NCI-H2171 (cell line): Measurements from ENCODE around the gene ENPP1.

ENCODE experiments used
- DNase-seq: peaks from one replicate; lab custom pipeline; 2025; lab: John Stamatoyannopoulos, UW

Gene ENPP1

GRCh38 chr6:131807644-131808459 is at the start of gene ENPP1:
TSS of gene ENPP1 (plus strand) at chr6:131808020. CDS start at chr6:131808036, 16 bp downstream.
- DNase-seq: no peak

GRCh38 chr6:131758920-131759319 is 48.9 kb upstream of the ENPP1 start:
- no peak for DNase-seq

- DNase-seq: no peak
Observed at GRCh38 chr6:131761060-131761761, 46.6 kb upstream of the ENPP1 start.

- DNase-seq: no peak
Observed at GRCh38 chr6:131761762-131762067, 46.1 kb upstream of the ENPP1 start.

GRCh38 chr6:131762984-131763383 is 44.8 kb upstream of the ENPP1 start:
- no peak for DNase-seq

GRCh38 chr6:131763749-131764148 is 44.1 kb upstream of the ENPP1 start:
- DNase-seq: no peak

- no peak for DNase-seq
Observed at GRCh38 chr6:131764350-131764749, 43.5 kb upstream of the ENPP1 start.

- no peak for DNase-seq
Observed at GRCh38 chr6:131765081-131765803, 42.6 kb upstream of the ENPP1 start.

- DNase-seq: no peak
Observed at GRCh38 chr6:131765804-131766135, 42.0 kb upstream of the ENPP1 start.

GRCh38 chr6:131766631-131767030 is 41.2 kb upstream of the ENPP1 start:
- DNase-seq: no peak

GRCh38 chr6:131768964-131769363 is 38.9 kb upstream of the ENPP1 start:
- DNase-seq: no peak

- DNase-seq: no peak
Observed at GRCh38 chr6:131769385-131770141, 38.3 kb upstream of the ENPP1 start.

GRCh38 chr6:131770776-131771175 is 37.0 kb upstream of the ENPP1 start:
- DNase-seq: no peak

- no peak for DNase-seq
Observed at GRCh38 chr6:131773284-131773950, 34.4 kb upstream of the ENPP1 start.

- no peak for DNase-seq
Observed at GRCh38 chr6:131775886-131776285, 31.9 kb upstream of the ENPP1 start.

- DNase-seq: no peak
Observed at GRCh38 chr6:131776985-131777384, 30.8 kb upstream of the ENPP1 start.

- DNase-seq: no peak
Observed at GRCh38 chr6:131778169-131778568, 29.7 kb upstream of the ENPP1 start.

GRCh38 chr6:131779304-131779703 is 28.5 kb upstream of the ENPP1 start:
- DNase-seq: no peak

- no peak for DNase-seq
Observed at GRCh38 chr6:131780600-131780999, 27.2 kb upstream of the ENPP1 start.

- DNase-seq: no peak
Observed at GRCh38 chr6:131781687-131782086, 26.1 kb upstream of the ENPP1 start.

- DNase-seq: no peak
Observed at GRCh38 chr6:131782764-131783163, 25.1 kb upstream of the ENPP1 start.

GRCh38 chr6:131784561-131784960 is 23.3 kb upstream of the ENPP1 start:
- DNase-seq: no peak
